Measurements from ENCODE around the gene NR3C1.
A peak's percentile ranks its signal among the peaks of the same experiment; 100 is the strongest.

The NR3C1 gene

GRCh38 chr5:143425835-143426234 lies 22.3 kb upstream of the NR3C1 start:
- DNase-seq, result no peak

GRCh38 chr5:143418140-143418866 lies 14.8 kb upstream of the NR3C1 start:
- DNase-seq, result peak; percentile 78

GRCh38 chr5:143417503-143418139 lies 14.1 kb upstream of the NR3C1 start:
- no peak for DNase-seq

GRCh38 chr5:143416411-143416810 lies 12.9 kb upstream of the NR3C1 start:
- no peak for DNase-seq

GRCh38 chr5:143413958-143414669 lies 10.6 kb upstream of the NR3C1 start:
- no peak for DNase-seq

- DNase-seq, result no peak
Measured at GRCh38 chr5:143412661-143413342, 9.3 kb upstream of the NR3C1 start.

GRCh38 chr5:143409926-143410325 lies 6.4 kb upstream of the NR3C1 start:
- no peak for DNase-seq

GRCh38 chr5:143406408-143406807 lies 2.9 kb upstream of the NR3C1 start:
- DNase-seq, result no peak

- no peak for DNase-seq
Measured at GRCh38 chr5:143405849-143406098, 2.3 kb upstream of the NR3C1 start.

GRCh38 chr5:143405063-143405848 lies 1.8 kb upstream of the NR3C1 start:
- peak; percentile 83 for DNase-seq

GRCh38 chr5:143404416-143405062 lies 1.1 kb upstream of the NR3C1 start:
- peak; percentile 80 for DNase-seq

- DNase-seq, result no peak
Measured at GRCh38 chr5:143403334-143403592, 223 bp downstream of the NR3C1 start.

GRCh38 chr5:143402553-143403333 lies 743 bp downstream of the NR3C1 start:
- peak; percentile 74 for DNase-seq

- peak; percentile 54 for DNase-seq
Measured at GRCh38 chr5:143402017-143402552, 1.4 kb downstream of the NR3C1 start.

- DNase-seq, result no peak
Measured at GRCh38 chr5:143401227-143402016, 2.1 kb downstream of the NR3C1 start.

- peak; percentile 37 for DNase-seq
Measured at GRCh38 chr5:143400541-143401226, 2.8 kb downstream of the NR3C1 start.

GRCh38 chr5:143399616-143400540 lies 3.6 kb downstream of the NR3C1 start:
- DNase-seq, result no peak

GRCh38 chr5:143398451-143399237 lies 4.8 kb downstream of the NR3C1 start:
- no peak for DNase-seq
